Ishikawa (cell line): Measurements from ENCODE around the gene CHN2.

Source experiments
- CEBPB ChIP-seq: IDR thresholded peaks from 2 replicates; pipeline ENCODE4 v1.6.1; 2012
- EP300 ChIP-seq: IDR thresholded peaks from 2 replicates; pipeline ENCODE4 v1.6.1; 2012; ENCODE audit warnings: borderline replicate concordance
- FOXM1 ChIP-seq: IDR thresholded peaks from 2 replicates; pipeline ENCODE4 v1.6.1; 2012; ENCODE audit warnings: low read depth, borderline replicate concordance
- MAX ChIP-seq: IDR thresholded peaks from 2 replicates; pipeline ENCODE4 v1.6.1; 2012
- NFIC ChIP-seq: IDR thresholded peaks from 2 replicates; pipeline ENCODE4 v1.6.1; 2012
- RAD21 ChIP-seq: IDR thresholded peaks from 2 replicates; pipeline ENCODE4 v1.6.1; 2012; ENCODE audit warnings: low read depth
- TCF12 ChIP-seq: IDR thresholded peaks from 2 replicates; pipeline ENCODE4 v1.6.1; 2012; ENCODE audit warnings: low read depth
- ZBTB7A ChIP-seq: IDR thresholded peaks from 2 replicates; pipeline ENCODE4 v1.6.1; 2012; ENCODE audit warnings: low read depth

- TF ChIP-seq TCF12 (no peak), EP300 (no peak), ZBTB7A (no peak), MAX (no peak), FOXM1 (no peak), NFIC (no peak), CEBPB (no peak), RAD21 (no peak)
Measured at GRCh38 chr7:29236071-29236580, 41.6 kb downstream of the CHN2 start.
